ENCODE measurements around the gene LAYN. TPM values are rescaled to one million over a fixed set of nuclear protein-coding genes. Genes with fewer than 3 reads are reported as not detected.
A peak's percentile ranks its signal among the peaks of the same experiment; 100 is the strongest.

LAYN gene
- total and polyA plus RNA-seq, 3 donors from 2014 or later, result 7.0 to 9.5 (median 8.7) TPM

DNA sequence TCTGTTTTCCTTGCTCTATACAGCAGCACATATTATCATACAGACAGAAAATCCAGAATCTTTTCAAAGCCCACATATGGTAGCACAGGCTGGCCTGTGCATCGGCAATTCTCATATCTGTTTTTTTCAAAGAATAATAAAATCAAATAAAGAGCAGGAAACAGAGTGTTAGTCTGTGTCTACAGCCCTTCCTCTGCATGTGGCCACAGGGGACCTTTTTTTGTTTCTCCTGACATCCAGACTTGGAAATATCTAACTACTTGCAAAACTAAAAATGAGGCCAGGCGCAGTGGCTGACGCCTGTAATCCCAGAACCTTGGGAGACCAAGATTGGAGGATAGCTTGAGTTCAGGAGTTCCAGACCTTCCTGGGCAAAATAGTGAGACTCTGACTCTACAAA lies 20.3 kb downstream of the LAYN start:
- TF ChIP-seq POLR2A (IDR thresholded peaks at IDR 0.05), result no peak
- TF ChIP-seq, protein P1, sequence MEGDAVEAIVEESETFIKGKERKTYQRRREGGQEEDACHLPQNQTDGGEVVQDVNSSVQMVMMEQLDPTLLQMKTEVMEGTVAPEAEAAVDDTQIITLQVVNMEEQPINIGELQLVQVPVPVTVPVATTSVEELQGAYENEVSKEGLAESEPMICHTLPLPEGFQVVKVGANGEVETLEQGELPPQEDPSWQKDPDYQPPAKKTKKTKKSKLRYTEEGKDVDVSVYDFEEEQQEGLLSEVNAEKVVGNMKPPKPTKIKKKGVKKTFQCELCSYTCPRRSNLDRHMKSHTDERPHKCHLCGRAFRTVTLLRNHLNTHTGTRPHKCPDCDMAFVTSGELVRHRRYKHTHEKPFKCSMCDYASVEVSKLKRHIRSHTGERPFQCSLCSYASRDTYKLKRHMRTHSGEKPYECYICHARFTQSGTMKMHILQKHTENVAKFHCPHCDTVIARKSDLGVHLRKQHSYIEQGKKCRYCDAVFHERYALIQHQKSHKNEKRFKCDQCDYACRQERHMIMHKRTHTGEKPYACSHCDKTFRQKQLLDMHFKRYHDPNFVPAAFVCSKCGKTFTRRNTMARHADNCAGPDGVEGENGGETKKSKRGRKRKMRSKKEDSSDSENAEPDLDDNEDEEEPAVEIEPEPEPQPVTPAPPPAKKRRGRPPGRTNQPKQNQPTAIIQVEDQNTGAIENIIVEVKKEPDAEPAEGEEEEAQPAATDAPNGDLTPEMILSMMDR (IDR thresholded peaks at IDR 0.05), result peak in 1 of 3 experiments; percentile 4
- Histone ChIP-seq H3K4me3 (no peak overlapping the region), H3K27me3 (no peaks in the 10 kb centered on the region), H3K4me1 (no peaks in the 10 kb centered on the region), H3K36me3 (ENCODE audit: low read depth, missing control alignments) (no peaks in the 10 kb centered on the region), H3K9me3 (no peaks in the 10 kb centered on the region), H3K27ac (no peak overlapping the region)
- DNase-seq, result no peak
- intact Hi-C loops (cut with DNase I; ENCODE audit: low total_unique reads), result loop anchor here (10.0 kb wide), 1 partner anchor 284 kb away; no protein-coding TSS in a partner anchor
- 61 to 80% methylated on average over 3 of the region's 3 CpGs for WGBS, 2 donors

DNA sequence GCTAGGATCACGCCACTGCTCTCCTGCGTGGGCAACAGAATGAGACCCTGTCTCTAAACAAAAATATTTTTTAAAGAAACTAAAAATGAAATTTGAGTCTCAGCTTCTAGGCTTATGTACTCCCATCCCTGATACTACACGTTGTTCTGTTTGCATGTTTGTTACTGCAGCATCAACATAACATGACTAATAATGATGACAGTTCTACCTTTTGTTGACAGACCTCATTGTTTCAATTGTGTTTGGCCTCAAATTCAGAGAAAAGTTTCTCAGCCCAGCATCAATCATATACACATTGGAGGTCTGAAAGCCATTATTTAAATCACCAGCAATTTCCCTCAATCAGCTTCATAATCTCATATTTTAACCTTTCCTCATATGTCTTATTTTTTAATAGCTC lies 20.8 kb downstream of the LAYN start:
- H3K27ac ChIP-seq, result no peak overlapping the region
- no peaks in the 10 kb centered on the region for H3K4me1 ChIP-seq
- no peaks in the 10 kb centered on the region for H3K27me3 ChIP-seq
- WGBS, 2 donors, result 85 to 86% methylated on average over 3 of the region's 3 CpGs
- H3K36me3 ChIP-seq (ENCODE audit: low read depth, missing control alignments), result no peaks in the 10 kb centered on the region
- DNase-seq, result no peak
- no peak overlapping the region for H3K4me3 ChIP-seq
- H3K9me3 ChIP-seq, result no peaks in the 10 kb centered on the region
- TF ChIP-seq, protein P1 (IDR thresholded peaks at IDR 0.05), result no peak
- TF ChIP-seq POLR2A (IDR thresholded peaks at IDR 0.05), result no peak
- intact Hi-C loops (cut with DNase I; ENCODE audit: low total_unique reads), result loop anchor here (10.0 kb wide), 1 partner anchor 283 kb away; no protein-coding TSS in a partner anchor

DNA sequence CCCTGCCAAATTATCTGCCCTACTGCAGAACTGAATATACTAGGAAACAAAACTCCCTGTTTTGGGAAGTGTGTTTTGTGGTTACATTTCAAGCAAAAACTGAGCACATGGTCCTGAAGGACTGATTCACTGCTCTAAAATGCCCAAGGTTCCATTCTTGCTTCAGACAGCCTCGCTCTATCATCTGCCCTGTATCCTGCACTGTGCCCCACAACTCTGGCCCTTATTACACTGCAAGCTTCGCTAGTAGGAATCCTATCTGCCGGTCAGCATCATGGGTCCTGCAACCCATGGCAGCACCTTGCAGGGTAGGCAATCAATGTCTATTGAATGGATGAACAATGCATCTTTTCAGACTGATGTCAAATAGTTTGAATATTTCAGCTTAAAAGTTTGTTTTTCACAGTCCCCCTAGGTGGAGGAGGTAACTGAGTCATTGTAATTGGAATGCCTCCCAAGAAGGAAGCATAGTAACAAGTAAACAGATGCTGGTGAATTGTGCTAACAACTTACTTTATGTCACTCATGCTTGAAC lies 21.3 kb downstream of the LAYN start:
- TF ChIP-seq, protein P1 (IDR thresholded peaks at IDR 0.05), result no peak
- no peak for TF ChIP-seq POLR2A (IDR thresholded peaks at IDR 0.05)
- H3K27me3 ChIP-seq, result no peaks in the 10 kb centered on the region
- intact Hi-C loops (cut with DNase I; ENCODE audit: low total_unique reads), result loop anchor here (10.0 kb wide), 1 partner anchor 283 kb away; no protein-coding TSS in a partner anchor
- H3K4me3 ChIP-seq, result no peak overlapping the region
- no peak overlapping the region for H3K27ac ChIP-seq
- H3K4me1 ChIP-seq, result no peaks in the 10 kb centered on the region
- no peaks in the 10 kb centered on the region for H3K36me3 ChIP-seq (ENCODE audit: low read depth, missing control alignments)
- 43 to 63% methylated on average over 3 of the region's 3 CpGs for WGBS, 2 donors
- no peak for DNase-seq
- H3K9me3 ChIP-seq, result no peaks in the 10 kb centered on the region

DNA sequence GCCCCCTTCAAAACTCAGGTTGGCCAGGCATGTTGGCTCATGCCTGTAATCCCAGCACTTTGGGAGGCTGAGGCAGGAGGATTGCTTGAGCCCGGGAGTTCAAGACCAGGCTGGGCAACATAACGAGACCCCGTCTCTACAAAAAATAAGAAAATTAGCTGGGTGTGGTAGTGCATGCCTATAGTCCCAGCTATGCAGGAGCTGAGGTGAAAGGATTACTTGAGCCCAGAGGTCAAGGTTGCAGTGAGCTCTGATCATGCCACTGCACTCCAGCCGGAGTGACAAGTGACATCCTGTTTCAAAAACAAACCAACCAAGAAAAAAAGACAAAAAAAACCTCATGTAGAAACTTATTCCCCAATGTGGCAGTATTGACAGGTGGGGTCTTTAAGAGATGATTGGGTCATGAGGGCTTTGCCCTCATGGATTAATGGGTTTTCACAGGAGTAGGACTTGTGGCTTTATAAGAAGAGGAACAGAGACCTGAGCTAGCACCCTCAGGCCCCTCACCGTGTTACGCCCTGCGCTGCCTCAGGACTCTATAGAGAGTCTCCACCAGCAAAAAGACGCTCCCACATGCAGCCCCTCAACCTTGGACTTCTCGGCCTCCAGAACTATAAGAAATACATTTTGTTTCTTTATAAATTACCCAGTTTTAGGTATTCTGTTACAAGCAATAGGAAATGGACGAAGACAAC lies 22.3 kb downstream of the LAYN start:
- H3K36me3 ChIP-seq (ENCODE audit: low read depth, missing control alignments), result no peaks in the 10 kb centered on the region
- no peak for DNase-seq
- WGBS, 2 donors, result 83 to 85% methylated on average over 10 of the region's 10 CpGs
- intact Hi-C loops (cut with DNase I; ENCODE audit: low total_unique reads), result loop anchor here (10.0 kb wide), 1 partner anchor 282 kb away; no protein-coding TSS in a partner anchor
- no peak overlapping the region for H3K4me3 ChIP-seq
- no peaks in the 10 kb centered on the region for H3K4me1 ChIP-seq
- TF ChIP-seq, protein P1 (IDR thresholded peaks at IDR 0.05), result no peak
- TF ChIP-seq POLR2A (IDR thresholded peaks at IDR 0.05), result no peak
- H3K27me3 ChIP-seq, result no peaks in the 10 kb centered on the region
- H3K27ac ChIP-seq, result no peak overlapping the region
- no peaks in the 10 kb centered on the region for H3K9me3 ChIP-seq
